AG09319 (cell line): ENCODE measurements around the gene STIM2.
"Not testable (repeated sequence)": the region's sequence is repeated elsewhere in the genome, so short reads cannot be mapped to it uniquely, and the experiment has no call there.

ENCODE experiments used
- DNase-seq: peaks from one replicate; pipeline ENCODE4 v3.0.0-alpha.2; 2010; ENCODE audit warnings: low read depth; ENCODE audit errors: extremely low read depth
- CTCF ChIP-seq: IDR thresholded peaks from 2 replicates; pipeline ENCODE4 v1.5.1; 2011; ENCODE audit warnings: low read depth, mild to moderate bottlenecking, inconsistent platforms, low read length, moderate library complexity

The STIM2 gene

GRCh38 chr4:26860157-26860921 lies at the start of gene STIM2:
Gene STIM2 (plus strand): TSS chr4:26860841.
- TF ChIP-seq CTCF: peak; percentile 31
- DNase-seq: peak; percentile 91

GRCh38 chr4:26811571-26811970 lies 49.1 kb upstream of the STIM2 start:
- DNase-seq: not testable (repeated sequence)

GRCh38 chr4:26812049-26812714 lies 48.5 kb upstream of the STIM2 start:
- DNase-seq: no peak
- no peak for TF ChIP-seq CTCF

- DNase-seq: no peak
Measured at GRCh38 chr4:26813698-26814097, 46.9 kb upstream of the STIM2 start.

GRCh38 chr4:26815199-26815598 lies 45.4 kb upstream of the STIM2 start:
- DNase-seq: no peak
- TF ChIP-seq CTCF: no peak

More at GRCh38 chr4:26813698-26814097, 46.9 kb upstream of the STIM2 start:
- no peak for TF ChIP-seq CTCF

GRCh38 chr4:26815706-26816105 lies 44.9 kb upstream of the STIM2 start:
- TF ChIP-seq CTCF: no peak
- DNase-seq: no peak

GRCh38 chr4:26819026-26819425 lies 41.6 kb upstream of the STIM2 start:
- DNase-seq: no peak

More at GRCh38 chr4:26819026-26819425, 41.6 kb upstream of the STIM2 start:
- TF ChIP-seq CTCF: no peak
